GM18526 (cell line): ENCODE data around the gene ACOX3.

Experiments
- POLR2A ChIP-seq: IDR thresholded peaks from 3 replicates; pipeline ENCODE4 v1.6.1; 2011; ENCODE audit not compliant: insufficient read length; ENCODE audit errors: extremely low read depth

The ACOX3 gene

GRCh38 chr4:8322794-8323704, 117.5 kb downstream of the ACOX3 start:
- TF ChIP-seq POLR2A: no peak

- TF ChIP-seq POLR2A: no peak
Measured at GRCh38 chr4:8321771-8322170, 118.8 kb downstream of the ACOX3 start.

- TF ChIP-seq POLR2A: no peak
Measured at GRCh38 chr4:8321220-8321619, 119.3 kb downstream of the ACOX3 start.

GRCh38 chr4:8320386-8320750, 120.2 kb downstream of the ACOX3 start:
- TF ChIP-seq POLR2A: no peak

- TF ChIP-seq POLR2A: no peak
Measured at GRCh38 chr4:8319731-8320385, 120.7 kb downstream of the ACOX3 start.

GRCh38 chr4:8319061-8319460, 121.5 kb downstream of the ACOX3 start:
- TF ChIP-seq POLR2A: no peak

GRCh38 chr4:8318509-8318908, 122.0 kb downstream of the ACOX3 start:
- no peak for TF ChIP-seq POLR2A

GRCh38 chr4:8317474-8317873, 123.0 kb downstream of the ACOX3 start:
- no peak for TF ChIP-seq POLR2A

- no peak for TF ChIP-seq POLR2A
Measured at GRCh38 chr4:8316911-8317351, 123.6 kb downstream of the ACOX3 start.
